DMS53 treated with DMSO at 0.1 percent for 48 hours (cell line): ENCODE data around the gene SIM1.

ENCODE experiments used
- DNase-seq: peaks from one replicate; lab custom pipeline; 2025; ENCODE audit not compliant: unreplicated experiment; lab: John Stamatoyannopoulos, UW

SIM1 gene

DNA sequence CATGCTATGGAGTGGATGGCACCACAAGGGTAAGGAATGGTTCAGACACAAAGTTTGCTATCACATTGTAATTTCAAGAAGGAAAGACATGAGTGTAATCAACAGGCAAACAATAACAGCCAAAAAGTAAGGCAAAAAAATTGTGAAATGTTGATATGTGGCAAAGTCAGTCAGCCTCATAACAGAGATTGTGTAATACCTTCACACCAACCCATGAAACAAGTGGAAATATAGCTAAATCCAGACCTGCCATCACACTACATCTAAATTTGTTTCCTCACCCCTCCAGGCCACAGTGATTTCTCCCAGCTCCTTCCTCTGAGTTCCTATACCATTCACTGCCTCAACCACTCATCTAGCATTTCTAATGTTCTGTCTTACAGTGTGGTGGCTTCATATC, 37.3 kb downstream of the SIM1 start:
- no peak for DNase-seq

GRCh38 chr6:100426744-100427338, 37.9 kb downstream of the SIM1 start:
- no peak for DNase-seq

DNA sequence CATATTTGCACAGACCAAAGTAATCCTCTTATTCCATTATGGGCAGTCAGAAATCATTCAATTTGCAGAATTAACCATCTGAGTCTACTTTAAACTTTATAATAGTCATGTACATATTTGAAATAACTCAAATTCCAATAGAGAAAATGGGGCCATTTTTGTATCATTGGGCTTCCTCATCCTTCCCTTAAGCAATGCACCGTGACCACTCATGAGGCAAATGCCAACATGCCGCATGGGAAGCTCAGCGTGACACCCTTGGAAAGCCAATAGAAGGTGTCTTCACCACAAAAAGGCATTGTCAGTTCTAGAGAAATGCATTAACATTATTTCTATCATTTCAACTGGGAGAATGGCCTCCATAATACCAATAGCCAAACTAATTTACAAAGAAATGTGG, 38.5 kb downstream of the SIM1 start:
- no peak for DNase-seq

DNA sequence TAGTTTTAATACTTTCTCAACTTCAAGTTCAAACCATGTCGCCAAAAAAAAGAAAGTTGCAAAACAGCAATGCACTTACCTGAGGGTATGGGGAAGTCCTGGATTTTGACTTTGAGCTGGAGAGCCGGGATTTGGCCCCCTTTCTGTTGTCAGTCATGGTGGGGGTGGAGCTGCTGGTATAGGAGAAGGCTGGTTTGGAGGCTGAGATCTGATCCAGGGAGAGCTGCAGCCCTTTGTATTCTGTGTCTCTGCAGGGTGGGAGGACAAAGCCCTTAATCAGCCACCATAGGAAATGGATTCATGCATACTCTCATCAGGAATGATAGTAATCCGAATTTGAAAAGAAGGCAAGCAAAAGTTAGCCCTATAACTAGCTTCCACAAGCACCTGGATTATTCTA, 44.0 kb downstream of the SIM1 start:
- DNase-seq: no peak

- no peak for DNase-seq
These were observed 47.7 kb downstream of the SIM1 start for GRCh38 chr6:100417036-100417435.

GRCh38 chr6:100415768-100416167, 49.0 kb downstream of the SIM1 start:
- no peak for DNase-seq

- DNase-seq: no peak
These were observed 51.8 kb downstream of the SIM1 start for GRCh38 chr6:100412872-100413271.

GRCh38 chr6:100404051-100404450, 60.7 kb downstream of the SIM1 start:
- no peak for DNase-seq

- DNase-seq: no peak
These were observed 71.2 kb downstream of the SIM1 start for GRCh38 chr6:100393493-100393892.

DNA sequence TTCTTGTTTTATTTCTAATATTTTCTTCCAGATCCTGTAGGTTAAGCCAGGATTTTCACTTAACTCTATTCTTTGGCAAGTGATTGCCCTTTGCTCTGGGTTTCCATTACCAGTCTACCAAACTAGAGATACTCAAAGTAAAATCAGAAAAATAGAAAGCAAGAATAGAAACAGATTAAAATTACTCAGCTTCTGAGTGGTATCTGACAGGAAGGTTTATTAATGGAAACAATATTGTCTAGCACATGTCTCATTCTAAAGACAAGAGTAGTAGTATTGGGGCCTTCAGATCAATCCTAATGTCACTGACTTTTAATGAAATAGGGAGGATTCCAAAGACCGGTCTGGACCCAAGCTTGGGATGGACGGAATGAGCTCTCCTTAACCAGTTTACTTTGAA, 72.3 kb downstream of the SIM1 start:
- no peak for DNase-seq

DNA sequence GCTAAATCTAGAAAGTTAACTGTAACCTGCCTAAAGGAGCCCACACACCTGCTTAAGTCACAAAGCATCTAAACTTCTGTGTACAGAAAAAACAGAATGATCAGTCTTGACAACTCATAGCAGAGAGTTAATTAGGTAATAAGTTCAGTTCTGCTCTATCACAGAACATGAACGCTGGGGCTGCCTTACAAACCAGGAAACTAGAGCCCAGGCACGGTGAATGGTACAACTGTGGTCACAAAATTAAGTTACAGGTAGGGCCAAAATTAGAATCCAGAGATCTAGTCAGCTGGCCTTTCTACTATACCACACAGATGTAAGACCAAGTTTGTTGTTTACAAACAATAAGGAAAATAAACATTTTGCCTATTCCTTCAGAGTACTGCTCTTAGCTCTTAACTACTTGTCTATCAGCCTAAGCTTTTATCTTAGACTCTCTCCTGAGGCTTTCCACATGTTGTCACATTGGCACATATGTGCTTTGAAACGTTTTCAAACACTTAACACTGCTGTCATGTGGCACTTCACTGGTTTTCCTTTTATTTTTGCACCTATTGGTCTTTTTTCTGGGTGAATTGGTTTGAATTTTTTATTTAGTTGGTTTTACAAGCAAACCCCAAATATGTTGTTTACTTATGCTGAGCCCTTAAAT, 75.7 kb downstream of the SIM1 start:
- DNase-seq: no peak

- no peak for DNase-seq
These were observed 81.9 kb downstream of the SIM1 start for GRCh38 chr6:100382767-100383195.

DNA sequence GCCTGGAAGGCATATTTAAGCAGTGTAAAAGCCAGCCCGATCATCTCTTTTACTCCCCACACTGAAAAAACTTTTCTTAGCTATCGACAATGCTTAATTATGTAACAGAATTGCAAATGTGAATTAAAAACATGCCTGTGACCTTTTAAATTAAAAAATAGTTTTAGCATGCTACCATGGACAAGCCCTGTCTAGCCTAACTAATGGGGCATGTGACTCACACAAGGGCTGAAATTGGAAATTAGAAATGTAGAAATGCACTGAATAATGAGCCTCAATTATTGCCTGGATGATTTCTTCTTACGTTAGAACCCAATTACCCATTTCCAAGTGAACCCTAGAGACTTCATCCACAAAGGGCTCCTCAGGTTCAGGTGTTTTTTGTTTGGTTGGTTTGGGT, 82.7 kb downstream of the SIM1 start:
- DNase-seq: no peak

DNA sequence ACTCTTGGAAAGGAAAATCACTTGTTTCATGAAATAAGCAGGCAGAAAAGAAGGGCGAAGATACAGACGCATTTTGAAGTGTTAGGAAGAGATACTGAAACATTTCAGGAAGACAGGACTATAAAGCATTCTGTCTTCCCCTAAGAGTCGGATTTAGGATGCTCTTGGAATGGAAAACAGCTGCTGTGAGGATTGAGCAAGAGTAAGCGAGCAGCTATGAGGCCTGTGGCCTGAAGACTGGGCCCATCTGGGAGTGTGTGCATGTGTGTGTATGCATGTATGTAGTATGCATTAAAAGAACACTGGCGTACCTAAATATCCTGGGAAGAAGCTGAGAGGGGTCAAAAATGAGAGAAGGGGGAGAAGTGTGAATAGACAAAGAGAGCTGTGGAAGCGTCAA, 83.6 kb downstream of the SIM1 start:
- no peak for DNase-seq

- DNase-seq: no peak
These were observed 85.3 kb downstream of the SIM1 start for GRCh38 chr6:100379386-100379785.

DNA sequence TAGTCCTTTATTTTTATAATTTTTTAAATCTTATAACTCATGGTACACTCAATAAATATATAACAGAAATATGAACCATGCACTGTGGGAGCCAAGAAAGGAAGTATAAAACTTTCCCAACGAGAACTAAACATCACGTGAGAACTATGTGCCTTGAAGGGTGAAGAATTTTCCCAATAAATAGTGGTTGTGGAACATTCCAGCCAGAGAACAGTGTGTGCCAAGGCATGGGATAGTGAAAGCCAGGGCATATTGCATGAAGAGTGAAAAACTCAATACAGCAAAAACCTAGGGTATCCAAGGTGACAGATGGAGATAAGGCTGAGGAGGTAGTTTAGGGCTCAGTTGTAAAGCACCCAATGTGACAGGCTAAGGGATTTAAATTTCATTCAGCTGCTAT, 86.1 kb downstream of the SIM1 start:
- DNase-seq: no peak

- DNase-seq: no peak
These were observed 88.6 kb downstream of the SIM1 start for GRCh38 chr6:100376103-100376502.

DNA sequence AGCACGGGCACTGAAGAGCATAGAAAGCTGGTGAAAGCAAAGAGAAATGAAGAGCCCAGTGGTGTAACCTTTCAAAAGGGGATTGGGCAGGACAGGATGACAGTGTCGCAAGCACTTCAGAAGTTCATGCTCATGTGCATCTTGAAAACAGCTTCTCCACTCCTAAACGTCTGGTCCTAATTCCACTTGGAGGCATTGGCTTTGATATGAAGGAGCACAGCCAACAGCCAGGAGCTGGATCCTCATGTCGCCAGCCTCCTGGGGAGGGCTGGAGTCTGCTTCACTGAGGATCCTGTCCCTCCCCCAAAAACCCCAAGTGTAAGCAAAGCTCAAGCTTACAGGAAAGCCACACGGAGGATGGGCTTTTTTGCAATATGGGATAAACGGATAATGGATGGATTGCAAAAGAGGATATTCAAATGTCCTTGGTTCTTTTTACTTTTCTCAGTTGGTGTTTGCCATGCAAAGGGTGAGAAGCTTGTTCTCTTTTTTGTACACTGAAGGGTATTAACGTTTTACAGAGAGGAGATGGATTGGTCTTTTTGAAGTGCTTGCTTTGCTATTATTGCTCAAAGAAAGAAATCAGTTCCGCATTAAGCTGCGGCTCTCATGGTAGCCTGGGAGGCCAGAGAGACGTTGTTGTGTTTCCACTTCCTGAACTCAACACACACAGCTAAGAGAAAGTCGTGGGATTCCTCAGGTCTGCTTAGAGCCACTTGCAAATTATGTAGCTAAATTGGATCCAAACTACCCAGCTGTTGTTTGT, 92.2 kb downstream of the SIM1 start:
- no peak for DNase-seq

GRCh38 chr6:100371591-100371990, 93.1 kb downstream of the SIM1 start:
- no peak for DNase-seq

GRCh38 chr6:100370265-100370664, 94.5 kb downstream of the SIM1 start:
- no peak for DNase-seq

- DNase-seq: no peak
These were observed 98.3 kb downstream of the SIM1 start for GRCh38 chr6:100366419-100366818.

- DNase-seq: no peak
These were observed 101.1 kb downstream of the SIM1 start for GRCh38 chr6:100363651-100364050.
